Transverse colon (tissue), 3 donors: ENCODE results near the gene MIR17HG.

Source experiments
- EP300 ChIP-seq: sonication (generic); formaldehyde crosslinking; IDR thresholded peaks from one replicate; pipeline ENCODE4 v1.6.1; 2017; ENCODE audit warnings: antibody characterized with exemption, low read depth
- POLR2A ChIP-seq: fragments of 450-650 bp; IDR thresholded peaks from one replicate; pipeline ENCODE4 v1.6.1; 2016; ENCODE audit warnings: antibody characterized with exemption, mild to moderate bottlenecking, moderate library complexity
- TF ChIP-seq, protein P1 (sequence below), 5 experiments: fragments of 200-600 bp in 3 of 5; fragments of 450-650 bp in 2 of 5; sonication (generic) in 3 of 5; IDR thresholded peaks; 1 replicate in 2 of 5; 2 replicates in 3 of 5; pipeline ENCODE4 v1.5.1; 2016 to 2017; ENCODE audit warnings: antibody characterized with exemption in 5 of 5, inconsistent platforms in 3 of 5, mild to moderate bottlenecking in 2 of 5, moderate library complexity in 1 of 5

DNA sequence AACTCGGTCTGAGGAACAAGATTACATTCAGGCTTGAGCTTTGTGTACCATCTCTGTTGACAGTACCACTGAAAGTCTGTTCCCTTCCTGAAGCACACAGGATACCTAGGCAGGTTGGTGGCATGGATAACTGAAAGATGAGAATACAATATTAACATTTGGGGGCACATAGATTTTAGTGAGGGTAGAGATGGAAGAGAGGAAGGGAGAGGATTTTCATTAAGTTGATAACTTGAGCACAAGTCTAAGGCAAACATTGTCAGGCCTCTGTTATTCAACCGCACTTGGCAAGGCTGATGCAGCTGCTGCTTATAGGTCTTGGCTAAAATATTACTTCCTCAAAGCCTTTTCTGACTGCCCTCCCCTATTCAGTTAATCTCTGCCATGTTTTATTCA, 10.9 kb downstream of the MIR17HG start:
- TF ChIP-seq, protein P1, sequence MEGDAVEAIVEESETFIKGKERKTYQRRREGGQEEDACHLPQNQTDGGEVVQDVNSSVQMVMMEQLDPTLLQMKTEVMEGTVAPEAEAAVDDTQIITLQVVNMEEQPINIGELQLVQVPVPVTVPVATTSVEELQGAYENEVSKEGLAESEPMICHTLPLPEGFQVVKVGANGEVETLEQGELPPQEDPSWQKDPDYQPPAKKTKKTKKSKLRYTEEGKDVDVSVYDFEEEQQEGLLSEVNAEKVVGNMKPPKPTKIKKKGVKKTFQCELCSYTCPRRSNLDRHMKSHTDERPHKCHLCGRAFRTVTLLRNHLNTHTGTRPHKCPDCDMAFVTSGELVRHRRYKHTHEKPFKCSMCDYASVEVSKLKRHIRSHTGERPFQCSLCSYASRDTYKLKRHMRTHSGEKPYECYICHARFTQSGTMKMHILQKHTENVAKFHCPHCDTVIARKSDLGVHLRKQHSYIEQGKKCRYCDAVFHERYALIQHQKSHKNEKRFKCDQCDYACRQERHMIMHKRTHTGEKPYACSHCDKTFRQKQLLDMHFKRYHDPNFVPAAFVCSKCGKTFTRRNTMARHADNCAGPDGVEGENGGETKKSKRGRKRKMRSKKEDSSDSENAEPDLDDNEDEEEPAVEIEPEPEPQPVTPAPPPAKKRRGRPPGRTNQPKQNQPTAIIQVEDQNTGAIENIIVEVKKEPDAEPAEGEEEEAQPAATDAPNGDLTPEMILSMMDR (IDR thresholded peaks at IDR 0.05): no peak
- TF ChIP-seq POLR2A (no peak), EP300 (no peak)
